IgD-negative memory B cell (primary cell): ENCODE data around the gene ALG14. TPM values are rescaled to one million over a fixed set of nuclear protein-coding genes. Genes with fewer than 3 reads are reported as not detected.
A peak's percentile ranks its signal among the peaks of the same experiment; 100 is the strongest.
"Not testable (repeated sequence)": the region's sequence is repeated elsewhere in the genome, so short reads cannot be mapped to it uniquely, and the experiment has no call there.

Source experiments
- H3K27ac Mint-ChIP-seq, 3 donors: one replicate each; pipeline ENCODE4 v1.8.0; 2020 to 2022; ENCODE audit warnings: mild to moderate bottlenecking in 3 of 3, mixed read lengths in 3 of 3, moderate library complexity in 1 of 3
- H3K27me3 Mint-ChIP-seq: one replicate; pipeline ENCODE4 v1.8.0; 2021; ENCODE audit warnings: mixed read lengths
- H3K36me3 Mint-ChIP-seq: one replicate; pipeline ENCODE4 v1.8.0; 2020; ENCODE audit warnings: mild to moderate bottlenecking, mixed read lengths
- H3K4me1 Mint-ChIP-seq, 3 donors: one replicate each; pipeline ENCODE4 v1.8.0; 2020 to 2022; ENCODE audit warnings: mixed read lengths in 3 of 3, mild to moderate bottlenecking in 1 of 3
- H3K4me3 Mint-ChIP-seq, 4 donors: one replicate each; pipeline ENCODE4 v1.8.0; 2020 to 2022; ENCODE audit warnings: mild to moderate bottlenecking in 4 of 4, mixed read lengths in 4 of 4, moderate library complexity in 3 of 4
- H3K9me3 Mint-ChIP-seq, 3 donors: one replicate each; pipeline ENCODE4 v1.8.0; 2020 to 2021; ENCODE audit warnings: mixed read lengths in 3 of 3, mild to moderate bottlenecking in 1 of 3
- polyA plus RNA-seq: library from polyadenylated mRNA; unstranded; fragments of 300-500 nt; fragmentation: Illumina TruSeq; gene quantifications from one replicate; pipeline ENCODE4 v1.2.3, GENCODE V29; 2021

The ALG14 gene
- polyA plus RNA-seq, 1 donor from 2014 or later: 3.5 TPM

- Mint-ChIP-seq H3K4me3 (peak overlapping the region; percentile 88 to 100 (median 100)), H3K36me3 (peaks cover 5% of the 10 kb centered on the region), H3K4me1 (peaks cover 10 to 18% (median 12%) of the 10 kb centered on the region in 3 donors), H3K27ac (peak overlapping the region; percentile 91 to 100 (median 99)), H3K9me3 (no peaks in the 10 kb centered on the region), H3K27me3 (peaks cover 4% of the 10 kb centered on the region)
Observed at GRCh38 chr1:95072117-95072516, 634 bp downstream of the ALG14 start.

GRCh38 chr1:95071539-95071938 lies 1.2 kb downstream of the ALG14 start:
- Mint-ChIP-seq H3K9me3 (no peaks in the 10 kb centered on the region), H3K27me3 (peaks cover 2% of the 10 kb centered on the region), H3K36me3 (peaks cover 5% of the 10 kb centered on the region), H3K27ac (peak overlapping the region; percentile 91 to 100 (median 91)), H3K4me1 (peaks cover 10 to 18% (median 12%) of the 10 kb centered on the region in 3 donors), H3K4me3 (peak overlapping the region; percentile 88 to 100 (median 100))

- Mint-ChIP-seq H3K4me1 (peaks cover 10 to 18% (median 12%) of the 10 kb centered on the region in 3 donors), H3K4me3 (no peak overlapping the region), H3K27ac (no peak overlapping the region), H3K36me3 (peaks cover 5% of the 10 kb centered on the region), H3K9me3 (no peaks in the 10 kb centered on the region), H3K27me3 (no peaks in the 10 kb centered on the region)
Observed at GRCh38 chr1:95069710-95070093, 3.0 kb downstream of the ALG14 start.

- H3K4me3 Mint-ChIP-seq: no peak overlapping the region
- no peaks in the 10 kb centered on the region for H3K27me3 Mint-ChIP-seq
- no peaks in the 10 kb centered on the region for H3K9me3 Mint-ChIP-seq
Observed at GRCh38 chr1:95068956-95069709, 3.6 kb downstream of the ALG14 start.

GRCh38 chr1:95067568-95067967 lies 5.2 kb downstream of the ALG14 start:
- no peaks in the 10 kb centered on the region for H3K27me3 Mint-ChIP-seq
- H3K4me3 Mint-ChIP-seq: no peak overlapping the region
- H3K9me3 Mint-ChIP-seq: no peaks in the 10 kb centered on the region
- peaks cover 10 to 18% (median 10%) of the 10 kb centered on the region in 3 donors for H3K4me1 Mint-ChIP-seq
- peaks cover 5% of the 10 kb centered on the region for H3K36me3 Mint-ChIP-seq
- H3K27ac Mint-ChIP-seq: peak overlapping the region in 1 of 3 donors; percentile 11

More at GRCh38 chr1:95068956-95069709, 3.6 kb downstream of the ALG14 start:
- H3K4me1 Mint-ChIP-seq: peaks cover 10 to 18% (median 12%) of the 10 kb centered on the region in 3 donors
- H3K27ac Mint-ChIP-seq: no peak overlapping the region
- H3K36me3 Mint-ChIP-seq: peaks cover 5% of the 10 kb centered on the region

- Mint-ChIP-seq H3K27ac (peak overlapping the region in 1 of 3 donors; percentile 61), H3K4me3 (no peak overlapping the region), H3K27me3 (no peaks in the 10 kb centered on the region), H3K4me1 (peaks cover 7 to 13% (median 8%) of the 10 kb centered on the region in 3 donors), H3K9me3 (no peaks in the 10 kb centered on the region), H3K36me3 (peaks cover 5% of the 10 kb centered on the region)
Observed at GRCh38 chr1:95067062-95067461, 5.7 kb downstream of the ALG14 start.

GRCh38 chr1:95061445-95062006 lies 11.2 kb downstream of the ALG14 start:
- peaks cover 0 to 4% (median 0%) of the 10 kb centered on the region in 3 donors for H3K4me1 Mint-ChIP-seq
- peaks cover 6% of the 10 kb centered on the region for H3K36me3 Mint-ChIP-seq
- H3K27me3 Mint-ChIP-seq: no peaks in the 10 kb centered on the region
- no peaks in the 10 kb centered on the region for H3K9me3 Mint-ChIP-seq
- no peak overlapping the region for H3K27ac Mint-ChIP-seq
- H3K4me3 Mint-ChIP-seq: no peak overlapping the region

- Mint-ChIP-seq H3K9me3 (no peaks in the 10 kb centered on the region), H3K4me1 (peaks cover 0 to 4% (median 0%) of the 10 kb centered on the region in 3 donors)
Observed at GRCh38 chr1:95058974-95059373, 13.8 kb downstream of the ALG14 start.

GRCh38 chr1:95057351-95057750 lies 15.4 kb downstream of the ALG14 start:
- H3K4me3 Mint-ChIP-seq: no peak overlapping the region
- H3K4me1 Mint-ChIP-seq: peaks cover 0 to 4% (median 0%) of the 10 kb centered on the region in 3 donors
- peaks cover 16% of the 10 kb centered on the region for H3K36me3 Mint-ChIP-seq
- H3K9me3 Mint-ChIP-seq: no peaks in the 10 kb centered on the region
- H3K27me3 Mint-ChIP-seq: no peaks in the 10 kb centered on the region
- H3K27ac Mint-ChIP-seq: no peak overlapping the region

More at GRCh38 chr1:95058974-95059373, 13.8 kb downstream of the ALG14 start:
- H3K27me3 Mint-ChIP-seq: no peaks in the 10 kb centered on the region
- H3K36me3 Mint-ChIP-seq: peaks cover 13% of the 10 kb centered on the region
- H3K27ac Mint-ChIP-seq: no peak overlapping the region
- no peak overlapping the region for H3K4me3 Mint-ChIP-seq

GRCh38 chr1:95049935-95050334 lies 22.8 kb downstream of the ALG14 start:
- H3K4me1 Mint-ChIP-seq: peaks cover 0 to 5% (median 0%) of the 10 kb centered on the region in 3 donors
- H3K27ac Mint-ChIP-seq: no peak overlapping the region
- no peaks in the 10 kb centered on the region for H3K27me3 Mint-ChIP-seq
- H3K9me3 Mint-ChIP-seq: no peaks in the 10 kb centered on the region
- peaks cover 6% of the 10 kb centered on the region for H3K36me3 Mint-ChIP-seq
- no peak overlapping the region for H3K4me3 Mint-ChIP-seq

GRCh38 chr1:95048317-95048716 lies 24.4 kb downstream of the ALG14 start:
- peaks cover 0 to 5% (median 0%) of the 10 kb centered on the region in 3 donors for H3K4me1 Mint-ChIP-seq
- H3K27me3 Mint-ChIP-seq: no peaks in the 10 kb centered on the region
- H3K27ac Mint-ChIP-seq: no peak overlapping the region
- no peaks in the 10 kb centered on the region for H3K9me3 Mint-ChIP-seq
- peaks cover 2% of the 10 kb centered on the region for H3K36me3 Mint-ChIP-seq
- H3K4me3 Mint-ChIP-seq: no peak overlapping the region

GRCh38 chr1:95047624-95048023 lies 25.1 kb downstream of the ALG14 start:
- H3K27me3 Mint-ChIP-seq, H3K36me3 Mint-ChIP-seq, H3K4me3 Mint-ChIP-seq, H3K9me3 Mint-ChIP-seq, H3K4me1 Mint-ChIP-seq, H3K27ac Mint-ChIP-seq: not testable (repeated sequence)

- H3K9me3 Mint-ChIP-seq: no peaks in the 10 kb centered on the region
- no peaks in the 10 kb centered on the region for H3K27me3 Mint-ChIP-seq
- peaks cover 0 to 5% (median 0%) of the 10 kb centered on the region in 3 donors for H3K4me1 Mint-ChIP-seq
- H3K36me3 Mint-ChIP-seq: no peaks in the 10 kb centered on the region
- no peak overlapping the region for H3K27ac Mint-ChIP-seq
- no peak overlapping the region for H3K4me3 Mint-ChIP-seq
Observed at GRCh38 chr1:95046359-95046758, 26.4 kb downstream of the ALG14 start.

GRCh38 chr1:95043141-95043980 lies 29.4 kb downstream of the ALG14 start:
- H3K4me3 Mint-ChIP-seq: no peak overlapping the region
- H3K27me3 Mint-ChIP-seq: no peaks in the 10 kb centered on the region
- H3K36me3 Mint-ChIP-seq: no peaks in the 10 kb centered on the region
- H3K9me3 Mint-ChIP-seq: no peaks in the 10 kb centered on the region
- H3K4me1 Mint-ChIP-seq: no peaks in the 10 kb centered on the region
- no peak overlapping the region for H3K27ac Mint-ChIP-seq

GRCh38 chr1:95042286-95042685 lies 30.5 kb downstream of the ALG14 start:
- no peaks in the 10 kb centered on the region for H3K27me3 Mint-ChIP-seq
- H3K36me3 Mint-ChIP-seq: no peaks in the 10 kb centered on the region
- no peaks in the 10 kb centered on the region for H3K4me1 Mint-ChIP-seq
- H3K9me3 Mint-ChIP-seq: no peaks in the 10 kb centered on the region
- no peak overlapping the region for H3K27ac Mint-ChIP-seq
- no peak overlapping the region for H3K4me3 Mint-ChIP-seq
